Activated CD8-positive, alpha-beta memory T cell treated with anti-CD3 and anti-CD28 coated beads for 48 hours (primary cell): ENCODE measurements around the gene ATP11C.
"Not testable (repeated sequence)": the region's sequence is repeated elsewhere in the genome, so short reads cannot be mapped to it uniquely, and the experiment has no call there.

ENCODE experiments used
- DNase-seq, 3 experiments: peaks; one replicate each; pipeline ENCODE4 v3.0.0-alpha.2; 2020; ENCODE audit warnings: low read depth in 2 of 3, low spot score in 2 of 3

The ATP11C gene

GRCh38 chrX:139734996-139735395 is 197.9 kb downstream of the ATP11C start:
- DNase-seq: no peak

GRCh38 chrX:139725720-139726119 is 207.1 kb downstream of the ATP11C start:
- DNase-seq: no peak

- no peak for DNase-seq
Measured at GRCh38 chrX:139724626-139725025, 208.2 kb downstream of the ATP11C start.

- no peak for DNase-seq
Measured at GRCh38 chrX:139720979-139721378, 211.9 kb downstream of the ATP11C start.

GRCh38 chrX:139720136-139720535 is 212.7 kb downstream of the ATP11C start:
- DNase-seq: no peak

- DNase-seq: no peak
Measured at GRCh38 chrX:139708067-139708466, 224.8 kb downstream of the ATP11C start, which contains the start of gene MCF2. Gene MCF2, minus strand, starts transcription at chrX:139708167. Its CDS starts 56,423 bp downstream, at chrX:139651744.

- no peak for DNase-seq
Measured at GRCh38 chrX:139702658-139703057, 230.2 kb downstream of the ATP11C start.

GRCh38 chrX:139692908-139693307 is 239.9 kb downstream of the ATP11C start:
- no peak for DNase-seq

- DNase-seq: no peak
Measured at GRCh38 chrX:139692506-139692849, 240.4 kb downstream of the ATP11C start.

GRCh38 chrX:139691843-139692505 is 240.9 kb downstream of the ATP11C start:
- no peak for DNase-seq

GRCh38 chrX:139691493-139691842 is 241.4 kb downstream of the ATP11C start:
- DNase-seq: no peak

- not testable (repeated sequence) for DNase-seq
Measured at GRCh38 chrX:139685175-139685574, 247.7 kb downstream of the ATP11C start.

- DNase-seq: no peak
Measured at GRCh38 chrX:139680356-139680755, 252.5 kb downstream of the ATP11C start.
